HepG2 (cell line): Measurements from ENCODE around the gene SPRYD3.

Experiments used
- CTCF ChIP-seq: sonication (generic); formaldehyde crosslinking; IDR thresholded peaks from 2 replicates; pipeline ENCODE4 v1.5.0; 2020; ENCODE audit warnings: mild to moderate bottlenecking, missing genetic modification reagents, moderate library complexity
- PRDM15 ChIP-seq: sonication (generic); formaldehyde crosslinking; IDR thresholded peaks from 2 replicates; pipeline ENCODE4 v1.4.0; 2020; ENCODE audit warnings: missing genetic modification reagents
- RORA ChIP-seq: sonication (generic); formaldehyde crosslinking; IDR thresholded peaks from 2 replicates; pipeline ENCODE4 v1.5.0; 2020; ENCODE audit warnings: mild to moderate bottlenecking, missing genetic modification reagents, moderate library complexity
- ZBTB33 ChIP-seq: sonication (generic); formaldehyde crosslinking; IDR thresholded peaks from 2 replicates; pipeline ENCODE4 v1.4.0; 2020; ENCODE audit warnings: missing genetic modification reagents

GRCh38 chr12:53059434-53060063 lies 19.6 kb downstream of the SPRYD3 start:
- TF ChIP-seq ZBTB33 (CRISPR knock-in tag) (no peak), CTCF (CRISPR knock-in tag) (no peak), PRDM15 (CRISPR knock-in tag) (no peak), RORA (no peak)
